ENCODE results near the gene ABCA4. TPM values are rescaled to one million over a fixed set of nuclear protein-coding genes. Genes with fewer than 3 reads are reported as not detected.

ABCA4 gene
- polyA plus RNA-seq, 1 experiment, result 0.17 TPM

- DNase-seq (ENCODE audit: low read depth, low spot score), result peak; percentile 83
- H3K4me3 ChIP-seq (ENCODE audit: low read depth, low read length), result peak overlapping the region; percentile 11; the same call in 1 of the 2 replicates
- ChIA-PET CTCF (interaction anchor here (0.5 to 23.0 kb wide), 30 partner anchors 9 to 618 kb away, joined by 3 to 472 read pairs (median 4); partner anchors contain the start of genes ARHGAP29 and DNTTIP2), POLR2A (interaction anchor here (0.9 to 1.3 kb wide), 2 partner anchors 9 to 25 kb away, joined by 3 read pairs; no protein-coding TSS in a partner anchor)
- peak overlapping the region; percentile 84 for H3K27ac ChIP-seq (ENCODE audit: low read depth, low read length)
- no peaks in the 10 kb centered on the region for H3K27me3 ChIP-seq (ENCODE audit: control insufficient read depth, insufficient read depth, low read length)
- TF ChIP-seq CTCF (IDR thresholded peaks at IDR 0.05; ENCODE audit: low read depth, low read length), result peak; percentile 69
- no peaks in the 10 kb centered on the region for H3K9me3 ChIP-seq (ENCODE audit: control insufficient read depth, insufficient read depth, low read length)
Observed at GRCh38 chr1:94045465-94046056, 75.4 kb downstream of the ABCA4 start.

GRCh38 chr1:94044891-94045290 is 76.1 kb downstream of the ABCA4 start:
- CTCF ChIA-PET, result interaction anchor here (0.5 to 23.0 kb wide), 27 partner anchors 9 to 618 kb away, joined by 3 to 472 read pairs (median 5); partner anchors contain the start of genes ARHGAP29 and DNTTIP2
- no peaks in the 10 kb centered on the region for H3K9me3 ChIP-seq (ENCODE audit: control insufficient read depth, insufficient read depth, low read length)
- no peak overlapping the region for H3K27ac ChIP-seq (ENCODE audit: low read depth, low read length)
- DNase-seq (ENCODE audit: low read depth, low spot score), result no peak
- no peak for TF ChIP-seq CTCF (IDR thresholded peaks at IDR 0.05; ENCODE audit: low read depth, low read length)
- no peaks in the 10 kb centered on the region for H3K27me3 ChIP-seq (ENCODE audit: control insufficient read depth, insufficient read depth, low read length)
- no peak overlapping the region for H3K4me3 ChIP-seq (ENCODE audit: low read depth, low read length)
- POLR2A ChIA-PET, result interaction anchor here (0.9 to 1.3 kb wide), 2 partner anchors 8 to 24 kb away, joined by 3 read pairs; no protein-coding TSS in a partner anchor

- Histone ChIP-seq H3K9me3 (ENCODE audit: control insufficient read depth, insufficient read depth, low read length) (no peaks in the 10 kb centered on the region), H3K27me3 (ENCODE audit: control insufficient read depth, insufficient read depth, low read length) (no peaks in the 10 kb centered on the region), H3K27ac (ENCODE audit: low read depth, low read length) (peak overlapping the region; percentile 21), H3K4me3 (ENCODE audit: low read depth, low read length) (no peak overlapping the region)
- ChIA-PET POLR2A (interaction anchor here (0.9 kb wide), 1 partner anchor 23 kb away, joined by 3 read pairs; no protein-coding TSS in a partner anchor), CTCF (interaction anchor here (0.6 to 23.0 kb wide), 17 partner anchors 8 to 419 kb away, joined by 3 to 472 read pairs (median 6); no protein-coding TSS in a partner anchor)
- no peak for DNase-seq (ENCODE audit: low read depth, low spot score)
- TF ChIP-seq CTCF (IDR thresholded peaks at IDR 0.05; ENCODE audit: low read depth, low read length), result no peak
Observed at GRCh38 chr1:94044290-94044790, 76.6 kb downstream of the ABCA4 start.

- CTCF ChIA-PET, result interaction anchor here (1.6 to 23.0 kb wide), 4 partner anchors 12 to 291 kb away, joined by 6 to 472 read pairs (median 134); no protein-coding TSS in a partner anchor
- no peak for DNase-seq (ENCODE audit: low read depth, low spot score)
- Histone ChIP-seq H3K27ac (ENCODE audit: low read depth, low read length) (peak overlapping the region; percentile 21), H3K27me3 (ENCODE audit: control insufficient read depth, insufficient read depth, low read length) (no peaks in the 10 kb centered on the region), H3K9me3 (ENCODE audit: control insufficient read depth, insufficient read depth, low read length) (no peaks in the 10 kb centered on the region), H3K4me3 (ENCODE audit: low read depth, low read length) (no peak overlapping the region)
- POLR2A ChIA-PET, result interaction anchor here (0.6 kb wide), 1 partner anchor 166 kb away, joined by 3 read pairs; no protein-coding TSS in a partner anchor
- no peak for TF ChIP-seq CTCF (IDR thresholded peaks at IDR 0.05; ENCODE audit: low read depth, low read length)
Observed at GRCh38 chr1:94043738-94044289, 77.1 kb downstream of the ABCA4 start.
